GM23338 (cell line): ENCODE measurements around the gene LAMB1. TPM values are rescaled to one million over a fixed set of nuclear protein-coding genes. Genes with fewer than 3 reads are reported as not detected.

Experiments
- ATAC-seq: fragments of 200-7000 bp; cut with Tn5 transposase; 3 replicates; pipeline ENCODE4 v1.9.1; 2020
- DNase-seq: peaks from one replicate; pipeline ENCODE4 v3.0.0-alpha.2; 2015; ENCODE audit warnings: low spot score
- H2AFZ ChIP-seq: fragments of 200-600 bp; sonication (generic); 2 replicates; pipeline ENCODE4 v1.8.0; 2016; ENCODE audit warnings: antibody characterized with exemption, mild to moderate bottlenecking, moderate library complexity
- H3F3A ChIP-seq: fragments of 200-600 bp; sonication (generic); replicated peaks from 2 replicates; pipeline ENCODE4 v1.8.0; 2017; ENCODE audit warnings: antibody characterized with exemption, mixed run types, low read depth
- H3K27ac ChIP-seq: fragments of 200-600 bp; sonication (generic); 2 replicates; pipeline ENCODE4 v1.6.1; 2016; ENCODE audit warnings: low read depth
- H3K27me3 ChIP-seq: fragments of 200-600 bp; sonication (generic); 2 replicates; pipeline ENCODE4 v1.8.0; 2016; ENCODE audit warnings: mild to moderate bottlenecking, mixed run types, moderate library complexity; ENCODE audit not compliant: insufficient read depth
- H3K36me3 ChIP-seq: fragments of 200-600 bp; sonication (generic); 2 replicates; pipeline ENCODE4 v1.8.0; 2016; ENCODE audit warnings: mild to moderate bottlenecking; ENCODE audit not compliant: insufficient read depth
- H3K4me1 ChIP-seq: fragments of 200-600 bp; sonication (generic); 2 replicates; pipeline ENCODE4 v1.8.0; 2016; ENCODE audit warnings: mild to moderate bottlenecking, moderate library complexity; ENCODE audit not compliant: insufficient read depth
- H3K4me2 ChIP-seq: fragments of 200-600 bp; sonication (generic); 2 replicates; pipeline ENCODE4 v1.7.1; 2017; ENCODE audit warnings: mixed run types
- H3K4me3 ChIP-seq: fragments of 200-600 bp; sonication (generic); 2 replicates; pipeline ENCODE4 v1.6.1; 2016; ENCODE audit warnings: mixed run types
- H3K79me2 ChIP-seq: fragments of 200-600 bp; sonication (generic); replicated peaks from 2 replicates; pipeline ENCODE4 v1.8.0; 2017; ENCODE audit warnings: mild to moderate bottlenecking; ENCODE audit not compliant: insufficient read depth
- H3K9me2 ChIP-seq: fragments of 200-600 bp; sonication (generic); 2 replicates; pipeline ENCODE4 v1.8.0; 2017; ENCODE audit not compliant: insufficient read depth
- H4K20me1 ChIP-seq: fragments of 200-600 bp; sonication (generic); replicated peaks from 2 replicates; pipeline ENCODE4 v1.8.0; 2017; ENCODE audit warnings: mild to moderate bottlenecking; ENCODE audit not compliant: insufficient read depth
- H3K27ac Mint-ChIP-seq: 2 replicates; pipeline ENCODE4 v1.8.0; 2020; ENCODE audit warnings: inconsistent platforms, mild to moderate bottlenecking, moderate library complexity, mixed read lengths
- H3K27me3 Mint-ChIP-seq: 3 replicates; pipeline ENCODE4 v1.8.0; 2022; ENCODE audit warnings: low read depth, mild to moderate bottlenecking, moderate library complexity, mixed read lengths, inconsistent platforms; ENCODE audit not compliant: insufficient read depth, poor library complexity
- H3K36me3 Mint-ChIP-seq: 3 replicates; pipeline ENCODE4 v1.8.0; 2021; ENCODE audit warnings: low read depth, mild to moderate bottlenecking, inconsistent platforms, moderate library complexity, mixed read lengths
- H3K4me1 Mint-ChIP-seq: 3 replicates; pipeline ENCODE4 v1.8.0; 2020; ENCODE audit warnings: mild to moderate bottlenecking, inconsistent platforms, mixed read lengths
- H3K4me3 Mint-ChIP-seq: 3 replicates; pipeline ENCODE4 v1.8.0; 2021; ENCODE audit warnings: moderate library complexity, mild to moderate bottlenecking, inconsistent platforms, mixed read lengths
- H3K9me3 Mint-ChIP-seq: 3 replicates; pipeline ENCODE4 v1.8.0; 2020; ENCODE audit warnings: moderate library complexity, mild to moderate bottlenecking, inconsistent platforms, mixed read lengths
- CREB1 ChIP-seq: fragments of 250-450 bp; sonication (Bioruptor Pico); IDR thresholded peaks from 2 replicates; pipeline ENCODE4 v1.5.0; 2020; ENCODE audit warnings: low read depth, mild to moderate bottlenecking, moderate library complexity
- CTCF ChIP-seq, 2 experiments: fragments of 200-600 bp in 1 of 2; sonication (generic) in 1 of 2; conservative IDR thresholded peaks; 2 replicates each; pipeline versions ENCODE4 v1.5.1 to v1.6.1; 2016 to 2017; ENCODE audit warnings: antibody characterized with exemption in 2 of 2, low read depth in 2 of 2, mild to moderate bottlenecking in 2 of 2, moderate library complexity in 1 of 2
- ETS1 ChIP-seq: IDR thresholded peaks from 2 replicates; pipeline ENCODE4 v1.6.1; 2016; ENCODE audit warnings: antibody characterized with exemption
- EZH2 ChIP-seq: fragments of 200-600 bp; sonication (generic); IDR thresholded peaks from one replicate; pipeline ENCODE4 v1.8.0; 2017; ENCODE audit warnings: antibody characterized with exemption, mild to moderate bottlenecking, low read depth; ENCODE audit not compliant: unreplicated experiment
- EZH2phosphoT487 ChIP-seq: fragments of 200-600 bp; sonication (generic); IDR thresholded peaks from one replicate; pipeline ENCODE4 v1.8.1; 2018; ENCODE audit warnings: antibody characterized with exemption; ENCODE audit not compliant: unreplicated experiment
- JUNB ChIP-seq: IDR thresholded peaks from one replicate; pipeline ENCODE4 v1.6.1; 2016; ENCODE audit warnings: antibody characterized with exemption; ENCODE audit not compliant: unreplicated experiment
- NANOG ChIP-seq: IDR thresholded peaks from 2 replicates; pipeline ENCODE4 v1.6.1; 2016; ENCODE audit warnings: antibody characterized with exemption, borderline replicate concordance
- POLR2AphosphoS5 ChIP-seq: IDR thresholded peaks from 2 replicates; pipeline ENCODE4 v1.6.1; 2016; ENCODE audit warnings: antibody characterized with exemption, low read depth
- STAT1 ChIP-seq: IDR thresholded peaks from one replicate; pipeline ENCODE4 v1.6.1; 2016; ENCODE audit warnings: antibody characterized with exemption; ENCODE audit not compliant: unreplicated experiment
- ZNF114 ChIP-seq: fragments of 250-450 bp; sonication (Bioruptor Pico); IDR thresholded peaks from 2 replicates; pipeline ENCODE4 v1.5.0; 2020; ENCODE audit warnings: mild to moderate bottlenecking, moderate library complexity
- polyA plus RNA-seq: library from polyadenylated mRNA; unstranded; fragments of >200 nt; fragmentation: Nextera tagmentation; extraction: Ambion mirVana; gene quantifications from 2 replicates; pipeline ENCODE4 v1.2.1, GENCODE V29; 2016
- total RNA-seq: library from RNA; depleted of rRNA; stranded (reverse); fragments of >200 nt; shearing (Covaris generic); gene quantifications from 2 replicates; pipeline ENCODE4 v1.2.3, GENCODE V29; 2014

The LAMB1 gene
- total and polyA plus RNA-seq, 2 experiments from 2014 or later: 53.5 to 57.8 TPM

- TF ChIP-seq JUNB (no peak), ETS1 (no peak), NANOG (no peak), CREB1 (no peak)
Observed at GRCh38 chr7:108014747-108015682, 12.1 kb upstream of the LAMB1 start (continued).

GRCh38 chr7:108014215-108014614 lies 11.3 kb upstream of the LAMB1 start:
- DNase-seq (no peak), ATAC-seq (no peak)
- H4K20me1 ChIP-seq: no peaks in the 10 kb centered on the region
- H3K4me2 ChIP-seq: no peak overlapping the region
- H3K36me3 ChIP-seq: no peaks in the 10 kb centered on the region
- Mint-ChIP-seq H3K36me3 (no peaks in the 10 kb centered on the region), H3K27ac (no peak overlapping the region), H3K4me3 (no peak overlapping the region), H3K27me3 (peaks cover 2% of the 10 kb centered on the region), H3K9me3 (no peaks in the 10 kb centered on the region), H3K4me1 (no peaks in the 10 kb centered on the region; the same call in 2 of the 3 replicates)
- H3F3A ChIP-seq: no peaks in the 10 kb centered on the region
- no peak overlapping the region for H2AFZ ChIP-seq
- H3K4me1 ChIP-seq: no peaks in the 10 kb centered on the region
- TF ChIP-seq ETS1 (no peak), EZH2phosphoT487 (no peak), CREB1 (no peak), ZNF114 (CRISPR knock-in tag) (no peak)
- no peaks in the 10 kb centered on the region for H3K79me2 ChIP-seq
- no peaks in the 10 kb centered on the region for H3K27me3 ChIP-seq
- H3K27ac ChIP-seq: no peak overlapping the region
- no peaks in the 10 kb centered on the region for H3K9me2 ChIP-seq
- H3K4me3 ChIP-seq: no peak overlapping the region

GRCh38 chr7:108012499-108013430 lies 9.8 kb upstream of the LAMB1 start:
- Mint-ChIP-seq H3K4me3 (no peak overlapping the region), H3K9me3 (no peaks in the 10 kb centered on the region), H3K27me3 (peaks cover 2% of the 10 kb centered on the region), H3K36me3 (no peaks in the 10 kb centered on the region), H3K4me1 (no peaks in the 10 kb centered on the region; the same call in 2 of the 3 replicates), H3K27ac (no peak overlapping the region)
- no peak overlapping the region for H3K4me3 ChIP-seq
- DNase-seq (no peak), ATAC-seq (no peak)
- H3K27ac ChIP-seq: no peak overlapping the region
- no peaks in the 10 kb centered on the region for H4K20me1 ChIP-seq
- no peaks in the 10 kb centered on the region for H3K79me2 ChIP-seq
- no peak overlapping the region for H2AFZ ChIP-seq
- no peak overlapping the region for H3K4me2 ChIP-seq
- H3K4me1 ChIP-seq: no peaks in the 10 kb centered on the region
- no peaks in the 10 kb centered on the region for H3K36me3 ChIP-seq
- no peaks in the 10 kb centered on the region for H3F3A ChIP-seq
- H3K27me3 ChIP-seq: peaks cover 1% of the 10 kb centered on the region; the same call in 1 of the 2 replicates
- no peaks in the 10 kb centered on the region for H3K9me2 ChIP-seq
- TF ChIP-seq ETS1 (no peak), POLR2AphosphoS5 (no peak), EZH2 (no peak), STAT1 (no peak), ZNF114 (CRISPR knock-in tag) (no peak), CTCF (conservative IDR thresholded peaks at IDR 0.05; ENCODE audit: low read depth in 2 of 2) (no peak)
